ENCODE data around the gene BMAL1.

BMAL1 gene

GRCh38 chr11:13338427-13339069 lies 61.0 kb downstream of the BMAL1 start:
- in situ Hi-C loops (cut with HindIII; ENCODE audit: low sequenced_read_pairs), result no loop called here

GRCh38 chr11:13339195-13340153 lies 61.9 kb downstream of the BMAL1 start:
- in situ Hi-C loops (cut with HindIII; ENCODE audit: low sequenced_read_pairs), result no loop called here

- in situ Hi-C loops (cut with HindIII; ENCODE audit: low sequenced_read_pairs), result no loop called here
Measured at GRCh38 chr11:13341026-13341425, 63.4 kb downstream of the BMAL1 start.

GRCh38 chr11:13343067-13343466 lies 65.5 kb downstream of the BMAL1 start:
- in situ Hi-C loops (cut with HindIII; ENCODE audit: low sequenced_read_pairs), result no loop called here

GRCh38 chr11:13343931-13344717 lies 66.5 kb downstream of the BMAL1 start:
- in situ Hi-C loops (cut with HindIII; ENCODE audit: low sequenced_read_pairs), result no loop called here

- in situ Hi-C loops (cut with HindIII; ENCODE audit: low sequenced_read_pairs), result no loop called here
Measured at GRCh38 chr11:13344818-13345217, 67.2 kb downstream of the BMAL1 start.

- in situ Hi-C loops (cut with HindIII; ENCODE audit: low sequenced_read_pairs), result no loop called here
Measured at GRCh38 chr11:13346470-13346869, 68.9 kb downstream of the BMAL1 start.

GRCh38 chr11:13347901-13348300 lies 70.3 kb downstream of the BMAL1 start:
- in situ Hi-C loops (cut with HindIII; ENCODE audit: low sequenced_read_pairs), result no loop called here

GRCh38 chr11:13348305-13348704 lies 70.7 kb downstream of the BMAL1 start:
- in situ Hi-C loops (cut with HindIII; ENCODE audit: low sequenced_read_pairs), result no loop called here

- in situ Hi-C loops (cut with HindIII; ENCODE audit: low sequenced_read_pairs), result no loop called here
Measured at GRCh38 chr11:13349046-13349445, 71.5 kb downstream of the BMAL1 start.

GRCh38 chr11:13349581-13349980 lies 72.0 kb downstream of the BMAL1 start:
- in situ Hi-C loops (cut with HindIII; ENCODE audit: low sequenced_read_pairs), result no loop called here

GRCh38 chr11:13352711-13353110 lies 75.1 kb downstream of the BMAL1 start:
- in situ Hi-C loops (cut with HindIII; ENCODE audit: low sequenced_read_pairs), result no loop called here

- in situ Hi-C loops (cut with HindIII; ENCODE audit: low sequenced_read_pairs), result no loop called here
Measured at GRCh38 chr11:13354335-13354734, 76.7 kb downstream of the BMAL1 start.

- in situ Hi-C loops (cut with HindIII; ENCODE audit: low sequenced_read_pairs), result no loop called here
Measured at GRCh38 chr11:13355191-13355590, 77.6 kb downstream of the BMAL1 start.

- in situ Hi-C loops (cut with HindIII; ENCODE audit: low sequenced_read_pairs), result no loop called here
Measured at GRCh38 chr11:13357232-13357631, 79.6 kb downstream of the BMAL1 start.

GRCh38 chr11:13358596-13359270 lies 81.1 kb downstream of the BMAL1 start:
- in situ Hi-C loops (cut with HindIII; ENCODE audit: low sequenced_read_pairs), result no loop called here

- in situ Hi-C loops (cut with HindIII; ENCODE audit: low sequenced_read_pairs), result no loop called here
Measured at GRCh38 chr11:13362596-13363109, 85.1 kb downstream of the BMAL1 start.

- in situ Hi-C loops (cut with HindIII; ENCODE audit: low sequenced_read_pairs), result no loop called here
Measured at GRCh38 chr11:13364388-13364787, 86.8 kb downstream of the BMAL1 start.

GRCh38 chr11:13366266-13367026 lies 88.9 kb downstream of the BMAL1 start:
- in situ Hi-C loops (cut with HindIII; ENCODE audit: low sequenced_read_pairs), result no loop called here

GRCh38 chr11:13367115-13367514 lies 89.5 kb downstream of the BMAL1 start:
- in situ Hi-C loops (cut with HindIII; ENCODE audit: low sequenced_read_pairs), result no loop called here
